Measurements from ENCODE around the gene KRTAP5-10.
"Not testable (repeated sequence)": the region's sequence is repeated elsewhere in the genome, so short reads cannot be mapped to it uniquely, and the experiment has no call there.

KRTAP5-10 gene

GRCh38 chr11:71568704-71569349, 3.5 kb downstream of the KRTAP5-10 start:
- DNase-seq (ENCODE audit: extremely low spot score): no peak
- CTCF ChIA-PET: interaction anchor here (2.0 kb wide), 1 partner anchor 11 kb away, joined by 4 read pairs; no protein-coding TSS in a partner anchor
- POLR2A ChIA-PET: no interaction called here
- TF ChIP-seq ARNT (IDR thresholded peaks at IDR 0.05) (no peak), SP1 (IDR thresholded peaks at IDR 0.05) (no peak), BHLHE40 (IDR thresholded peaks at IDR 0.05; ENCODE audit: borderline replicate concordance) (no peak), LEF1 (IDR thresholded peaks at IDR 0.05; ENCODE audit: borderline replicate concordance) (no peak), ZNF384 (IDR thresholded peaks at IDR 0.05) (no peak), SUZ12 (IDR thresholded peaks at IDR 0.05) (no peak)

GRCh38 chr11:71571101-71571850, 5.9 kb downstream of the KRTAP5-10 start:
- CTCF ChIA-PET; POLR2A ChIA-PET; DNase-seq (ENCODE audit: extremely low spot score): not testable (repeated sequence)

- TF ChIP-seq ARNT (IDR thresholded peaks at IDR 0.05): no peak
- no peak for TF ChIP-seq CTBP1 (IDR thresholded peaks at IDR 0.05; ENCODE audit: borderline replicate concordance)
- no peak for TF ChIP-seq FOXM1 (IDR thresholded peaks at IDR 0.05; ENCODE audit: borderline replicate concordance)
- TF ChIP-seq ELF4 (IDR thresholded peaks at IDR 0.05): no peak
- TF ChIP-seq TARDBP (IDR thresholded peaks at IDR 0.05): no peak
- TF ChIP-seq PKNOX1 (IDR thresholded peaks at IDR 0.05): no peak
- no peak for DNase-seq (ENCODE audit: extremely low spot score)
- POLR2A ChIA-PET: no interaction called here
- CTCF ChIA-PET: interaction anchor here (0.7 to 1.1 kb wide), 2 partner anchors 9 to 12 kb away, joined by 3 read pairs; no protein-coding TSS in a partner anchor
Observed at GRCh38 chr11:71572811-71573210, 7.4 kb downstream of the KRTAP5-10 start.

GRCh38 chr11:71574418-71574817, 9.1 kb downstream of the KRTAP5-10 start:
- TF ChIP-seq PKNOX1 (IDR thresholded peaks at IDR 0.05) (no peak), FOXA1 (IDR thresholded peaks at IDR 0.05) (no peak), FOXK2 (IDR thresholded peaks at IDR 0.05) (no peak), NFRKB (IDR thresholded peaks at IDR 0.05) (no peak), HDGF (IDR thresholded peaks at IDR 0.05; ENCODE audit: borderline replicate concordance) (no peak), L3MBTL2 (conservative IDR thresholded peaks at IDR 0.05) (no peak), LEF1 (IDR thresholded peaks at IDR 0.05; ENCODE audit: borderline replicate concordance) (no peak), ARNT (IDR thresholded peaks at IDR 0.05) (no peak), SUZ12 (IDR thresholded peaks at IDR 0.05) (no peak), TARDBP (IDR thresholded peaks at IDR 0.05) (no peak), BHLHE40 (IDR thresholded peaks at IDR 0.05; ENCODE audit: borderline replicate concordance) (no peak), FOXM1 (IDR thresholded peaks at IDR 0.05; ENCODE audit: borderline replicate concordance) (no peak), SP1 (IDR thresholded peaks at IDR 0.05) (no peak)

GRCh38 chr11:71575723-71576424, 10.5 kb downstream of the KRTAP5-10 start:
- POLR2A ChIA-PET: no interaction called here
- CTCF ChIA-PET: no interaction called here

More at GRCh38 chr11:71574418-71574817, 9.1 kb downstream of the KRTAP5-10 start:
- ChIA-PET POLR2A (no interaction called here), CTCF (no interaction called here)
- DNase-seq (ENCODE audit: extremely low spot score): no peak

GRCh38 chr11:71576688-71577465, 11.5 kb downstream of the KRTAP5-10 start:
- CTCF ChIA-PET, POLR2A ChIA-PET: not testable (repeated sequence)

More at GRCh38 chr11:71575723-71576424, 10.5 kb downstream of the KRTAP5-10 start:
- no peak for DNase-seq (ENCODE audit: extremely low spot score)
- TF ChIP-seq FOXM1 (IDR thresholded peaks at IDR 0.05; ENCODE audit: borderline replicate concordance) (no peak), HDGF (IDR thresholded peaks at IDR 0.05; ENCODE audit: borderline replicate concordance) (no peak), PKNOX1 (IDR thresholded peaks at IDR 0.05) (no peak), NFRKB (IDR thresholded peaks at IDR 0.05) (no peak), LEF1 (IDR thresholded peaks at IDR 0.05; ENCODE audit: borderline replicate concordance) (no peak), FOXA1 (IDR thresholded peaks at IDR 0.05) (no peak), TARDBP (IDR thresholded peaks at IDR 0.05) (no peak), SUZ12 (IDR thresholded peaks at IDR 0.05) (no peak), ARNT (IDR thresholded peaks at IDR 0.05) (no peak), ZNF384 (IDR thresholded peaks at IDR 0.05) (no peak), FOXK2 (IDR thresholded peaks at IDR 0.05) (no peak), SP1 (IDR thresholded peaks at IDR 0.05) (no peak), L3MBTL2 (conservative IDR thresholded peaks at IDR 0.05) (no peak), ELF4 (IDR thresholded peaks at IDR 0.05) (no peak), BHLHE40 (IDR thresholded peaks at IDR 0.05; ENCODE audit: borderline replicate concordance) (no peak), CTBP1 (IDR thresholded peaks at IDR 0.05; ENCODE audit: borderline replicate concordance) (no peak)

More at GRCh38 chr11:71576688-71577465, 11.5 kb downstream of the KRTAP5-10 start:
- DNase-seq (ENCODE audit: extremely low spot score): not testable (repeated sequence)
